ENCODE measurements around the gene ACVR1. TPM values are rescaled to one million over a fixed set of nuclear protein-coding genes. Genes with fewer than 3 reads are reported as not detected.

ACVR1 gene
- total and polyA plus RNA-seq, 2 donors (not counting 3 experiments of a cell fraction or from before 2014, with no cell fraction given), result 24.8 to 33.6 TPM

- H3K4me2 ChIP-seq (ENCODE audit: insufficient read depth, low read length), result peak overlapping the region; percentile 94
- H3K4me1 ChIP-seq (ENCODE audit: control insufficient read depth, extremely low read depth, insufficient read depth, low read length), result peaks cover 37% of the 10 kb centered on the region
- intact Hi-C loops (cut with micrococcal nuclease), result loop anchor here (1.0 to 2.0 kb wide), 4 partner anchors 16 to 172 kb away; partner anchors contain the start of gene ACVR1
- dilution Hi-C loops (cut with MboI; ENCODE audit: extremely low pct_ligation_motif_present, low sequenced_read_pairs), result no loop called here
- ChIA-PET CTCF (interaction anchor here (0.6 to 1.5 kb wide), 6 partner anchors 8 to 54 kb away, joined by 3 to 8 read pairs (median 4); partner anchors contain the start of gene ACVR1), POLR2A (interaction anchor here (0.6 to 1.1 kb wide), 3 partner anchors 17 to 58 kb away, joined by 4 to 5 read pairs (median 4); partner anchors contain the start of gene ACVR1)
- peak overlapping the region; percentile 99 for H3K27ac ChIP-seq (ENCODE audit: insufficient read depth, low read depth, low read length)
- H4K20me1 ChIP-seq (replicated peaks; ENCODE audit: control insufficient read depth, extremely low read depth, insufficient read depth, low read length), result no peaks in the 10 kb centered on the region
- no TSS peak for BruUV-seq (replicated peaks)
- no peak overlapping the region for H2AFZ ChIP-seq (ENCODE audit: low read depth, low read length)
- TF ChIP-seq POLR2AphosphoS5 (IDR thresholded peaks at IDR 0.05; ENCODE audit: insufficient read depth, low read depth, low read length) (peak; percentile 56), MAX (IDR thresholded peaks at IDR 0.05; ENCODE audit: insufficient read depth, insufficient read length) (peak; percentile 9), GATA2 (IDR thresholded peaks at IDR 0.05; ENCODE audit: insufficient read depth, insufficient read length, low read depth, low read length) (no peak), FOS (IDR thresholded peaks at IDR 0.05; ENCODE audit: borderline replicate concordance, insufficient read depth, low read length) (peak; percentile 90), JUN (IDR thresholded peaks at IDR 0.05; ENCODE audit: borderline replicate concordance, insufficient read depth, insufficient read length, low read depth) (peak; percentile 75), MYC (IDR thresholded peaks at IDR 0.05; ENCODE audit: low read depth, low read length) (peak; percentile 49), EZH2 (IDR thresholded peaks at IDR 0.05; ENCODE audit: borderline replicate concordance, low read depth, low read length, severe bottlenecking) (no peak), POLR2A (IDR thresholded peaks at IDR 0.05; ENCODE audit: low read depth, low read length) (peak; percentile 1)
- TF ChIP-seq, protein P1, sequence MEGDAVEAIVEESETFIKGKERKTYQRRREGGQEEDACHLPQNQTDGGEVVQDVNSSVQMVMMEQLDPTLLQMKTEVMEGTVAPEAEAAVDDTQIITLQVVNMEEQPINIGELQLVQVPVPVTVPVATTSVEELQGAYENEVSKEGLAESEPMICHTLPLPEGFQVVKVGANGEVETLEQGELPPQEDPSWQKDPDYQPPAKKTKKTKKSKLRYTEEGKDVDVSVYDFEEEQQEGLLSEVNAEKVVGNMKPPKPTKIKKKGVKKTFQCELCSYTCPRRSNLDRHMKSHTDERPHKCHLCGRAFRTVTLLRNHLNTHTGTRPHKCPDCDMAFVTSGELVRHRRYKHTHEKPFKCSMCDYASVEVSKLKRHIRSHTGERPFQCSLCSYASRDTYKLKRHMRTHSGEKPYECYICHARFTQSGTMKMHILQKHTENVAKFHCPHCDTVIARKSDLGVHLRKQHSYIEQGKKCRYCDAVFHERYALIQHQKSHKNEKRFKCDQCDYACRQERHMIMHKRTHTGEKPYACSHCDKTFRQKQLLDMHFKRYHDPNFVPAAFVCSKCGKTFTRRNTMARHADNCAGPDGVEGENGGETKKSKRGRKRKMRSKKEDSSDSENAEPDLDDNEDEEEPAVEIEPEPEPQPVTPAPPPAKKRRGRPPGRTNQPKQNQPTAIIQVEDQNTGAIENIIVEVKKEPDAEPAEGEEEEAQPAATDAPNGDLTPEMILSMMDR (IDR thresholded peaks at IDR 0.05; ENCODE audit: extremely low read depth in 1 of 2, insufficient read depth in 1 of 2, low read depth in 1 of 2, low read length in 2 of 2), result no peak
- H3K4me3 ChIP-seq (replicated peaks in 1 of 3; ENCODE audit: insufficient read depth in 1 of 3, low read depth in 1 of 3, low read length in 3 of 3), result peak overlapping the region in 1 of 3 experiments; percentile 73
- H3K9me3 ChIP-seq (replicated peaks; ENCODE audit: control insufficient read depth, insufficient read depth, low read length), result no peaks in the 10 kb centered on the region
- FAIRE-seq (peak; percentile 98), DNase-seq (ENCODE audit: low read depth, low spot score) (peak; percentile 91)
- peak overlapping the region; percentile 90 for H3K9ac ChIP-seq (replicated peaks; ENCODE audit: extremely low read depth, insufficient read depth, low read length)
- H3K9me1 ChIP-seq (replicated peaks; ENCODE audit: control insufficient read depth, extremely low read depth, insufficient read depth, low read length), result no peaks in the 10 kb centered on the region
- no peaks in the 10 kb centered on the region for H3K27me3 ChIP-seq (ENCODE audit: control insufficient read depth in 2 of 2, insufficient read depth in 2 of 2, low read length in 2 of 2)
- H3K36me3 ChIP-seq (ENCODE audit: control insufficient read depth in 2 of 2, extremely low read depth in 1 of 2, insufficient read depth in 2 of 2, low read length in 2 of 2), result no peaks in the 10 kb centered on the region
- H3K79me2 ChIP-seq (ENCODE audit: control insufficient read depth, insufficient read depth, low read length), result peaks cover 16% of the 10 kb centered on the region
Observed at GRCh38 chr2:157838442-157839161, 37.5 kb downstream of the ACVR1 start.

Data from endothelial cell of umbilical vein (primary cell).